ENCODE measurements around the gene FIG4.
"Not testable (repeated sequence)": the region's sequence is repeated elsewhere in the genome, so short reads cannot be mapped to it uniquely, and the experiment has no call there.

FIG4 gene

DNA sequence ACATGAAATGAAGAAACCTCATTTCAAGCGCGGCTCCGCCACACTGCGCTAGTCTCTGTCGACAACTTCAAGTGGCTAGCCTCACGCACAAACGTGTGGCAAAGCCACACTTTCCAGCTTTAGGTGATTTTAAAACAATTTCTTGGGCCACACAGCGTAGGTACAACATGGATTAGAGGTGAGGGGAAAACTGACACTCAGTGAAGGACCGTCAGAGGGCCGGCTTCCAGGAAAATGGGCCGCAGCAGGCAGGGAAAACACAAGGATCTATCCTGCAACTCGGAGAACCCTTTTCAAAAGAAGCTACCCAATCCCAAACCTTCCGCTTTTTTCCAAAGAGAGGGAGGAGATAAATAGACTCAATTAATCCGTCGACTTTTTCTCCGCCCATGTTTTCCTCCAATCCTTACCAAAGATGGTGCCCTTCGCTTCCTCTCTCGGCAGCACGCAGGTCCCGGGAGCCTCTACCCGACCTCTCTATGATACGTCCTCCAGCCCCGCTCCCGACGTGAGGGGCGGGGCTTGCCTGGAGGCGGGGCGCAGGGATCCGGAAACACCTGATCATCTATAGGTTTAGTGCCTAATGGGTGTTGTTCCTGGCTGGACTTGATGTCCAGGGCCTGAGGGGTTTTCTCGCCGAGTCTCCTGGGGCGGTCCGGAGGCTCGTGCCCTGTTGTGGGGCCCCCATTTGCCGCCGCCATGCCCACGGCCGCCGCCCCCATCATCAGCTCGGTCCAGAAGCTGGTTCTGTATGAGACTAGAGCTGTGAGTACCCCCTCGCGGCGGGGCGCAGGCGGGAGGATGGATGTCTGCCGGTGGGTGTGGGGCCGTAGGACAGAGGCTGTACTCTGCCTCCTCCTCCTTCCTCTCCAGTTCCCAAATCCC lies at the start of gene FIG4, which contains the start of gene AK9:
TSS of gene FIG4 (plus strand) at position 560 of the 885 bp plus-strand sequence. CDS start at position 700, 140 bp downstream.
TSS of gene AK9 (minus strand) at position 466 of the 885 bp plus-strand sequence. CDS start 15,457 bp downstream, outside the sequence.
- DNase-seq, result peak; percentile 55 to 97 (median 90)

GRCh38 chr6:109644131-109644530 lies 47.0 kb upstream of the FIG4 start:
- DNase-seq, result no peak

- no peak for DNase-seq
These were observed 37.8 kb upstream of the FIG4 start for GRCh38 chr6:109653264-109653663.

GRCh38 chr6:109655761-109656262 lies 35.3 kb upstream of the FIG4 start:
- no peak for DNase-seq

DNA sequence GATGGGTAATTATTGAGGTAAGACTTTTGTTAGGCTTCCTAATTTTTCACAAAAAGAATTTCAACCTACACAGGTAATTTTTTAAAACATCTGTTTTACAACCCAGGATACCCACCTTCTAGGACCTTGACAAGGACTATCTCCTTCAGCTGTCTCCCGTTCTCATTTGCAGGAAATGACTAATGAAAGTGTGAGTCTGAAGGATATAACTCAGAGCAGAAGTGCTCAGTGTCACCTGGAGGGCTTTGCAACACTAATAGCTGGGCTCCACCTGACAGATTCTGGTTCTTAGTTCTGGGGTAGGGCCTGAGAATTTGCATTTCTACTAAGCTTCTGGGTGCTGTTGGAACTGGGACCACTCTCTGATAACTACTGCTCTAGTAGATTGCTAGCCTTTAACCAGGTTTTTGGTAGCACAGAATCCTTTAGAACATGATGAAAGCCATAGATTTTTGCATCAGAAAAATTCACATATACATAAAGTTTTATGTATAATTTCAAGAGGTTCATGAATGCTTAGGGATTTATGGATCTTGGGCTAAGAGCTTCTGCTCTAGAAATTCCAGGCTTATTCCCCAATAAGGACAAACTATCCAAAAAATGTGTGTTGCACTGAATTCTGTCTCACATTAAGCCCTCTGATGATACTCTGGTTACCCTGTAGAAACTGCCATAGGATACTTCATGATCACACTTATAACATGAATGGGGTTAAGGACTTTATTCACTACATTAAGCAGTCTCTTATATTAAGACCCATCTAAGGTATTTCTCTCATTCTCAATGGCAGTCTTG lies 30.4 kb upstream of the FIG4 start:
- no peak for DNase-seq

- DNase-seq, result no peak
These were observed 28.9 kb upstream of the FIG4 start for GRCh38 chr6:109662192-109662591.

DNA sequence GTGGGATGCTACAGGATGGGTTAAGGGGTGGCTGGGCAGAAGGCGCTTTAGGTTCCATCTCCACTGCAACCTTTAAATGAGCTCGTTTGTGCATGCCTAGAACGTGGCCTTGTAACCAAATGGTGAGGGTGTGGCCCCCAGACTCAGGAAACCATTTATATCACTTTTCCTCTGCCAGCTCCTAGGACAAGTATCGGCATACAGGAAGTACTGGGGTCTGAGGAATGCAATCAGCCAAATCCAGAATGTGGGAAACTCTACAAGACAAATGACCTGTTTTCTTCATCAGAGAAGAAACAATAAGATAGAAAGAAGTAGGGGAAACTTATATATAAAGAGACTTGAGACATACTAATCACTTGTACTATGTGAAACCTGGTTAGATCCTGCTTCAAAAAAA lies 21.3 kb upstream of the FIG4 start:
- DNase-seq, result no peak

- no peak for DNase-seq
These were observed 19.4 kb upstream of the FIG4 start for GRCh38 chr6:109671733-109672132.

GRCh38 chr6:109672175-109672574 lies 18.9 kb upstream of the FIG4 start:
- no peak for DNase-seq

- no peak for DNase-seq
These were observed 18.3 kb upstream of the FIG4 start for GRCh38 chr6:109672839-109673238.

- no peak for DNase-seq
These were observed 14.4 kb upstream of the FIG4 start for GRCh38 chr6:109676724-109677123.

DNA sequence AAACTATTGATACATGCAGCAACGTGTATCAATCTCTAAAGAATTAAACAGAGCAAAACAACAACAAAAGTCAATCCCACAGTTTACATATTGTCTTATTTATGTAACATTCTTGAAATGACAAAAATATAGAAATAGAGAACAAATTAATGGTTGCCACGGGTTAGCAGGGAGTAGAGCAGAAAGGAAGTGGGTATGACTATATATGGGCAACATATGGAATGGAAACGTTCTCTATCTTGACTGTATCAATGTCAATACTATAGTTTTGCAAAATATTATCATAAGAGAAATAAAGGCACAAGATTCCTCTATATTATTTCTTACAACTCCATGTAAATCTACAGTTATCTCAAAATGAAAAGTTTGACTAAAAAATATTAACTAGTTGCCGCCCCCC lies 12.9 kb upstream of the FIG4 start:
- no peak for DNase-seq

GRCh38 chr6:109678661-109679505 lies 12.2 kb upstream of the FIG4 start:
- not testable (repeated sequence) for DNase-seq

DNA sequence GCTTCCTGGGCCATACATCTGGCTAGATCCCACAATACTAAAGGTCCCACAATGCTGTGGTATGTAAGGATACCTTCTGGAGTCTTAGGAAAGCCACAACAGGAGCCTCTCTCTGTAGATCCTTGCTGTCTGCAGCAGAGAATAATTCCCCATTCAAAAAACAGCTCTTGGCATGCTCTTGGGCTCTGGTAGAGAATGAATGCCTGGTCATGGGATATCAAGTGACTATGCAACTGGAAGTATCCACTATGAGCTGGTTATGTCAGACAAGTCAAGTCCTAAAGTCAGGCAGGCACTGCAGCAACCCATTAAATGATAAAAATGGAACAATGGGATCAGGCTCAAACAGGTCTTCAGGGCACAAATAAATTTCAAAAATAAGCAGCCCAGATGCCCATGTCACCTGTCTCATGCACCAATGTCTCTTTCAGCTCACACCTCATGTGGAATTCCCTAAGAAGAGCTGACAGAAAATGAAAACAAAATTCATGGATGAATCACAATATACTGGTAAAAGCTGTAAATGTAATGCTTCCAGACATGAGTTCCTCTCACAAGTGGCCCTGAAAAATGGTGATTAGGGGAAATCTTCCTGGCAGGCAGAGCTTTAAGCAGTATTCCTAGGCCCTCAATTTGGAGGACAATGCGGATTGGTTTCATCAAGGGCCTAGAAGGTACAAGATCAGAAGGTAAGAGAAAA lies 4.4 kb upstream of the FIG4 start:
- DNase-seq, result peak in 1 of 56 donors; percentile 17

- peak in 1 of 56 donors; percentile 37 for DNase-seq
These were observed 3.8 kb upstream of the FIG4 start for GRCh38 chr6:109687271-109687761.

DNA sequence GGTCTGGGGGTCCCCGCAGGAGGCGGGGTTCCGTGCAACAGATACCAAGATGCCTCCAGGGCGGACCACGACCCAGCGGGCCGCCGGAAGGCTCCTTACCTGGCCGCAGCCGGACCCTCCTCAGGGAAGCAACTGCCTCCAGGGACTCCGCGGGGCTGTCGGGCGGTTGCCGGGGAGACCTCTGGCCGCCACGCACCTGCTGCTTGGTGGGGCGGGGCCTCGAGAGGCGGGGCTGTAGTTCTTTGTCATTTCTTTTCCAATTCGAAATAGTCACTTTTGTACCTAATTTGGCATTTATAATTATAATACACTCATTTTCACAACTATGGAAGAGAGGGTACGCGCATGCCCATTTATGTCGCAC lies 741 bp upstream of the FIG4 start:
- peak in 42 of 56 donors; percentile 24 to 73 (median 50) for DNase-seq

- DNase-seq, result no peak
These were observed 2.0 kb downstream of the FIG4 start for GRCh38 chr6:109693111-109693510.

GRCh38 chr6:109695468-109695867 lies 4.4 kb downstream of the FIG4 start:
- DNase-seq, result no peak

- no peak for DNase-seq
These were observed 5.3 kb downstream of the FIG4 start for GRCh38 chr6:109696355-109696754.

GRCh38 chr6:109701221-109701620 lies 10.1 kb downstream of the FIG4 start:
- no peak for DNase-seq

Data from nucleus accumbens (tissue), 56 donors.